Measurements from ENCODE around the gene ERC1. TPM values are rescaled to one million over a fixed set of nuclear protein-coding genes. Genes with fewer than 3 reads are reported as not detected.

Gene ERC1
- polyA plus RNA-seq, 2 of the 4 experiments (the other 2 are of a cell fraction): 14.2 to 20.9 TPM

DNA sequence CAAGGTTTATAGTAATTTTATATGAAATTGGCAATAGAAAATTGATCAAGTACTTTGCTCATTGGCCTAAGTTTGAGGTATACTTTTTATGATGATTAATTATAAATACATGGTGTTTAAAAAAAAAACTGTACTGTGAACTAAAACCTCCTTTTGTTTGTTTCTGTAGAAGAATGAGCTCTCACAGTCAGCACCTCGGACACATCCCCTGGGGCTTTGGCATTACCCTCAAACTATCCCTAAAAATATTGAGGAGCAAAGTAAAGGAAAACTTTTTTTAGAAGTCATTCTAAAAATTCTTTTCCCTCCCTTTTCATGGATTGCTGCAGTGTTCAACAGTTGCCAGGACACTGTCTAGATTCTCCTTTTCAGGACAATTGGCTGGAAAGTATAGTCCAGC, 419.8 kb downstream of the ERC1 start:
- no peak for DNase-seq (ENCODE audit: low read depth in 1 of 2, low spot score in 1 of 2)
- Histone ChIP-seq H3K4me1 (no peaks in the 10 kb centered on the region), H3K4me3 (no peak overlapping the region), H3K4me2 (no peak overlapping the region), H3K9me3 (no peaks in the 10 kb centered on the region), H3K27ac (no peak overlapping the region)
- WGBS (ENCODE audit: missing lambda C conversion rate): 89% methylated on average over 1 of the region's 1 CpG
- ChIA-PET CTCF (no interaction called here), POLR2A (no interaction called here)
- TF ChIP-seq, protein P1, sequence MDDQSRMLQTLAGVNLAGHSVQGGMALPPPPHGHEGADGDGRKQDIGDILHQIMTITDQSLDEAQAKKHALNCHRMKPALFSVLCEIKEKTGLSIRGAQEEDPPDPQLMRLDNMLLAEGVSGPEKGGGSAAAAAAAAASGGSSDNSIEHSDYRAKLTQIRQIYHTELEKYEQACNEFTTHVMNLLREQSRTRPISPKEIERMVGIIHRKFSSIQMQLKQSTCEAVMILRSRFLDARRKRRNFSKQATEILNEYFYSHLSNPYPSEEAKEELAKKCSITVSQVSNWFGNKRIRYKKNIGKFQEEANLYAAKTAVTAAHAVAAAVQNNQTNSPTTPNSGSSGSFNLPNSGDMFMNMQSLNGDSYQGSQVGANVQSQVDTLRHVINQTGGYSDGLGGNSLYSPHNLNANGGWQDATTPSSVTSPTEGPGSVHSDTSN (IDR thresholded peaks at IDR 0.05): no peak
- TF ChIP-seq FOSB (CRISPR knock-in tag; IDR thresholded peaks at IDR 0.05): no peak
- TF ChIP-seq FOSL2 (IDR thresholded peaks at IDR 0.05): no peak
- no peak for TF ChIP-seq FOSL2 (CRISPR knock-in tag; IDR thresholded peaks at IDR 0.05)
- TF ChIP-seq, protein P2, sequence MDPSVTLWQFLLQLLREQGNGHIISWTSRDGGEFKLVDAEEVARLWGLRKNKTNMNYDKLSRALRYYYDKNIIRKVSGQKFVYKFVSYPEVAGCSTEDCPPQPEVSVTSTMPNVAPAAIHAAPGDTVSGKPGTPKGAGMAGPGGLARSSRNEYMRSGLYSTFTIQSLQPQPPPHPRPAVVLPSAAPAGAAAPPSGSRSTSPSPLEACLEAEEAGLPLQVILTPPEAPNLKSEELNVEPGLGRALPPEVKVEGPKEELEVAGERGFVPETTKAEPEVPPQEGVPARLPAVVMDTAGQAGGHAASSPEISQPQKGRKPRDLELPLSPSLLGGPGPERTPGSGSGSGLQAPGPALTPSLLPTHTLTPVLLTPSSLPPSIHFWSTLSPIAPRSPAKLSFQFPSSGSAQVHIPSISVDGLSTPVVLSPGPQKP (IDR thresholded peaks at IDR 0.05; ENCODE audit: low read depth, low read length): no peak
- no peak for TF ChIP-seq JUNB (IDR thresholded peaks at IDR 0.05)
- no peak for TF ChIP-seq ZC3H11A (IDR thresholded peaks at IDR 0.05)
- no peak for TF ChIP-seq KDM5A (IDR thresholded peaks at IDR 0.05)
- TF ChIP-seq CHD4 (IDR thresholded peaks at IDR 0.05; ENCODE audit: borderline replicate concordance): no peak
- TF ChIP-seq ESRRA (IDR thresholded peaks at IDR 0.05; ENCODE audit: borderline replicate concordance, low read length): no peak
- TF ChIP-seq ATOH8 (CRISPR knock-in tag; IDR thresholded peaks at IDR 0.05; ENCODE audit: low read depth): no peak
- TF ChIP-seq SMC3 (IDR thresholded peaks at IDR 0.05): no peak
- no peak for TF ChIP-seq HOXB5 (CRISPR knock-in tag; IDR thresholded peaks at IDR 0.05)
- no peak for TF ChIP-seq ZSCAN20 (CRISPR knock-in tag; IDR thresholded peaks at IDR 0.05)
- no peak for FAIRE-seq
- no peak for ATAC-seq

DNA sequence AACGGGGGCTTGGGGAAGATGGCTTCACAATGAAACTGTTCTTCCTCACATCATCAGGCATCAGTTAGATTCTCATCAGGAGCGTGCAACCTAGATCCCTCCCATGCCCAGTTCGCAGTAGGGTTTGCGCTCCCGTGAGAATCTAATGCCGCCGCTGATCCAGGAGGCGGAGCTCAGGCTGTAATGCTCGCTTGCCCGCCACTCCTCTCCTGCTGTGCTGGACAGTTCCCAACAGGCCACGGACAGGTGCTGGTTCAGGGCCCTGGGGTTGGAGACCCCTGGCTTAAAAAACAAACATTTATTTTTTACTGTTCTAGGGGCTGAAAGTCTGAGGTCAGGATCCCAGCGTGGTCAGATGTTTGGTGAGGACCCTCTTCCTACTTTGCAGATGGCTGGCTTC, 422.9 kb downstream of the ERC1 start:
- H3K27ac ChIP-seq: no peak overlapping the region
- no peaks in the 10 kb centered on the region for H3K4me1 ChIP-seq
- ATAC-seq: no peak
- ChIA-PET POLR2A (no interaction called here), CTCF (no interaction called here)
- WGBS (ENCODE audit: missing lambda C conversion rate): 96% methylated on average over 12 of the region's 12 CpGs
- no peak for DNase-seq (ENCODE audit: low read depth in 1 of 2, low spot score in 1 of 2)
- H3K4me2 ChIP-seq: no peak overlapping the region
- H3K4me3 ChIP-seq: no peak overlapping the region
- no peak for FAIRE-seq
- no peaks in the 10 kb centered on the region for H3K9me3 ChIP-seq
- TF ChIP-seq EHMT2 (IDR thresholded peaks at IDR 0.05; ENCODE audit: low read depth) (no peak), CEBPB (IDR thresholded peaks at IDR 0.05) (no peak), HOXA7 (CRISPR knock-in tag; IDR thresholded peaks at IDR 0.05) (no peak)

DNA sequence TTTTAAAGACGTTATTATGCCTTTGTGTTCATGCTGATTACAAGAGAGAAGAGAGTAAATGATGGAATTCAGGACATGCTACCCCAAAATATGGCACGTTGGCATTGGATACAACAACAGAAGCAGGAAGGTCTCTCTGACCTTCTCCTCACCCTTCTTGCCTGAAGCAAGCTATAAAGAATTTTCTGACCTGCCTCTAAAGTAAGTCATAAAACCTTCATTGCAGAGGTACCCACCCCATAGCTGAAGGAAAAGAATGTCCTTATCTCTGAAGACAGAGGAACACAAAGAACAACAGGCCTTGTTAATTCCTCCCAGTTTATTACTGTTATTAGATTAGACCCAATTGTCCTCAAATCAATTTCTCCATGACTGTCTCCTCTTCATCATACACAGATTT, 427.1 kb downstream of the ERC1 start:
- DNase-seq (ENCODE audit: low read depth in 1 of 2, low spot score in 1 of 2) (no peak), ATAC-seq (no peak), FAIRE-seq (no peak)
- no peak overlapping the region for H3K4me2 ChIP-seq
- H3K4me3 ChIP-seq: no peak overlapping the region
- ChIA-PET CTCF (interaction anchor here (0.7 to 1.4 kb wide), 2 partner anchors 56 to 603 kb away, joined by 3 read pairs; no protein-coding TSS in a partner anchor), POLR2A (no interaction called here)
- 67% methylated on average over 2 of the region's 2 CpGs for WGBS (ENCODE audit: missing lambda C conversion rate)
- H3K27ac ChIP-seq: no peak overlapping the region
- H3K4me1 ChIP-seq: no peaks in the 10 kb centered on the region
- TF ChIP-seq JUN (IDR thresholded peaks at IDR 0.05): no peak
- TF ChIP-seq ZSCAN20 (CRISPR knock-in tag; IDR thresholded peaks at IDR 0.05): no peak
- H3K9me3 ChIP-seq: peaks cover 14% of the 10 kb centered on the region

DNA sequence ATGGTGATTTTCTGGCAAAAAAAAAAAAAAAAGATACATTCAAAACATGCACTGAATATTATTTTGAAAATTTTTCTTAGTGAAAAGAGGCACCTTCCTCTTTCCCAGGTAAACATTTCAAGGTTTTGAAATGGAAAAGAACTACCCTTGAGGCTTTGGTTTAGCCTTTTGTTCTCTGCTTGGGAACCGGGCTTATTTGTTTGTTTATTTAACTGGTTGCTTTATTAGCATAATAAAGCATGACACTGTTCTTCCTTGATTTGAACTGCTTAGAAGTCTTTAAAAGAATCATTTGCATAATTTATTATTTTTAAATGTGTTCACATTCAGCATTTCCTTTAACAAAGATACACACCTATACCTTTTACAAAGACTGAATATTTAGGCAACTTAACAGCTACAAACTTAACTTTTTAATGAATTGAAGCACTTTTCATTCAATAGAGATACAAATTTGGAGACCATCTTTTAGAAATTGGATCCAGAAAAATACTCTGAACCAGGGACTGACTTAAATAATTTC, 428.9 kb downstream of the ERC1 start:
- FAIRE-seq (no peak), DNase-seq (ENCODE audit: low read depth in 1 of 2, low spot score in 1 of 2) (no peak), ATAC-seq (no peak)
- ChIA-PET POLR2A (no interaction called here), CTCF (no interaction called here)
- Histone ChIP-seq H3K9me3 (peaks cover 14% of the 10 kb centered on the region), H3K4me1 (no peaks in the 10 kb centered on the region), H3K4me2 (no peak overlapping the region), H3K4me3 (no peak overlapping the region), H3K27ac (no peak overlapping the region)
- 93% methylated on average over 1 of the region's 1 CpG for WGBS (ENCODE audit: missing lambda C conversion rate)
- TF ChIP-seq RNF2 (IDR thresholded peaks at IDR 0.05; ENCODE audit: borderline replicate concordance, low read depth): no peak
